Measurements from ENCODE around the gene POLDIP2.

POLDIP2 gene

GRCh38 chr17:28315846-28316705, 41.3 kb downstream of the POLDIP2 start:
- no peak for DNase-seq

DNA sequence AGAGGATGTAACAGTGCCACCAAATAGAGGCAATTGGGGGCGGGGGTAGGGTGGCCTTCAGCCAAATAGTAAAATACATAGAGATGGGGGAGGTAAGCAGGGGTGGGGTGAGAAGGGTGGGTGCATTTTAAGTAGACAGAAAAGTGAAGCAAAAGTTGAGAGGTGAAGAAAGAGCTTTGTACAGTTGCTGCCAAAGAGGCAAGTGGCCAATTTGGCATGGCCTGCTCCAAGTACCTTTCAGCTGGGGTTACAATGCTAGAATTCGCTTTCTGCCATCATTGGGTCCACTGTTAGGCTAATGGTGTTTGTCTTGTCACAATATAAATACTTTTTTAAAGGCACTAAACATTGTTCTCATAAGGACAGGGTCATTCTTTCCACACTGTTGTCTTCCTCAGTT, 43.5 kb downstream of the POLDIP2 start:
- no peak for DNase-seq

- DNase-seq: no peak
Measured at GRCh38 chr17:28306954-28307401, 50.3 kb downstream of the POLDIP2 start.

- no peak for DNase-seq
Measured at GRCh38 chr17:28298449-28298848, 58.9 kb downstream of the POLDIP2 start.
